ENCODE results near the gene USP6. TPM values are rescaled to one million over a fixed set of nuclear protein-coding genes. Genes with fewer than 3 reads are reported as not detected.
"Not testable (repeated sequence)": the region's sequence is repeated elsewhere in the genome, so short reads cannot be mapped to it uniquely, and the experiment has no call there.

USP6 gene
- total RNA-seq (11.3 TPM), polyA plus RNA-seq (ENCODE audit: insufficient read depth in 1 of 8, insufficient read length in 8 of 8, low replicate concordance in 1 of 8) (10 to 100 TPM in 4 of 8 donors, 1 to 10 TPM in 4; 5.0 to 26.5 (median 11.7) TPM)
- long read RNA-seq, donor 1, partial matches to known transcripts = 12 of 12 reads
- long read RNA-seq, donor 1, other reads (novel, unspliced or antisense) = 0 of 12 reads
- long read RNA-seq, donor 2 = 0 reads
- long read RNA-seq, donor 3 = 0 reads
- long read RNA-seq, donor 4 = 0 reads
- long read RNA-seq, donor 5 = 0 reads
- long read RNA-seq, donor 6, partial matches to known transcripts = 39 of 39 reads
- long read RNA-seq, donor 6, other reads (novel, unspliced or antisense) = 0 of 39 reads
- long read RNA-seq, donor 7 = 0 reads
- long read RNA-seq, donor 8 = 0 reads
- long read RNA-seq, donor 9, partial matches to known transcripts = 15 of 15 reads
- long read RNA-seq, donor 9, other reads (novel, unspliced or antisense) = 0 of 15 reads
- long read RNA-seq, donor 10 = 0 reads
- long read RNA-seq, donor 11 = 0 reads

GRCh38 chr17:5115673-5116651 lies at the start of gene USP6:
Gene USP6 (plus strand): TSS chr17:5116032. CDS start chr17:5130368, 14,336 bp downstream.
- peak within 1 kb of the TSS; percentile 8 for H3K4me3 ChIP-seq (ENCODE audit: low read length)
- H3K9me3 ChIP-seq (replicated peaks; ENCODE audit: control insufficient read depth, low read depth, low read length) = no peaks in the 10 kb centered on the region
- H3K4me1 ChIP-seq (ENCODE audit: control insufficient read depth, insufficient read depth, low read length) = peaks cover 25% of the 10 kb centered on the region
- H3K27ac ChIP-seq (ENCODE audit: low read length) = no peak within 1 kb of the TSS
- DNase-seq = peak; percentile 41
- H3K27me3 ChIP-seq (ENCODE audit: control insufficient read depth, insufficient read depth, low read length) = peaks cover 41% of the 10 kb centered on the region
- no peaks in the 10 kb centered on the region for H3K36me3 ChIP-seq (ENCODE audit: control insufficient read depth, insufficient read depth, low read length)
- 17% methylated on average over 84 of the region's 87 CpGs for whole genome bisulfite sequencing (ENCODE audit: insufficient coverage)

GRCh38 chr17:5068236-5068635 lies 47.6 kb upstream of the USP6 start:
- no peaks in the 10 kb centered on the region for H3K9me3 ChIP-seq (replicated peaks; ENCODE audit: control insufficient read depth, low read depth, low read length)
- no peaks in the 10 kb centered on the region for H3K27me3 ChIP-seq (ENCODE audit: control insufficient read depth, insufficient read depth, low read length)
- no peak for DNase-seq
- H3K36me3 ChIP-seq (ENCODE audit: control insufficient read depth, insufficient read depth, low read length) = no peaks in the 10 kb centered on the region
- H3K4me1 ChIP-seq (ENCODE audit: control insufficient read depth, insufficient read depth, low read length) = no peaks in the 10 kb centered on the region
- H3K27ac ChIP-seq (ENCODE audit: low read length) = no peak overlapping the region
- H3K4me3 ChIP-seq (ENCODE audit: low read length) = no peak overlapping the region
- WGBS (ENCODE audit: insufficient coverage) = 93% methylated on average over 2 of the region's 3 CpGs

- no peaks in the 10 kb centered on the region for H3K27me3 ChIP-seq (ENCODE audit: control insufficient read depth, insufficient read depth, low read length)
- no peaks in the 10 kb centered on the region for H3K9me3 ChIP-seq (replicated peaks; ENCODE audit: control insufficient read depth, low read depth, low read length)
- H3K4me1 ChIP-seq (ENCODE audit: control insufficient read depth, insufficient read depth, low read length) = no peaks in the 10 kb centered on the region
- no peak overlapping the region for H3K4me3 ChIP-seq (ENCODE audit: low read length)
- DNase-seq = no peak
- 80% methylated on average over 3 of the region's 4 CpGs for WGBS (ENCODE audit: insufficient coverage)
- H3K27ac ChIP-seq (ENCODE audit: low read length) = no peak overlapping the region
- H3K36me3 ChIP-seq (ENCODE audit: control insufficient read depth, insufficient read depth, low read length) = no peaks in the 10 kb centered on the region
Measured at GRCh38 chr17:5069724-5070123, 46.1 kb upstream of the USP6 start.

GRCh38 chr17:5075472-5075871 lies 40.4 kb upstream of the USP6 start:
- not testable (repeated sequence) for H3K36me3 ChIP-seq (ENCODE audit: control insufficient read depth, insufficient read depth, low read length); DNase-seq; H3K9me3 ChIP-seq (replicated peaks; ENCODE audit: control insufficient read depth, low read depth, low read length); H3K27ac ChIP-seq (ENCODE audit: low read length); H3K4me3 ChIP-seq (ENCODE audit: low read length); H3K27me3 ChIP-seq (ENCODE audit: control insufficient read depth, insufficient read depth, low read length)
- peaks cover 11% of the 10 kb centered on the region for H3K4me1 ChIP-seq (ENCODE audit: control insufficient read depth, insufficient read depth, low read length)
- WGBS (ENCODE audit: insufficient coverage) = 100% methylated on average over 3 of the region's 5 CpGs

GRCh38 chr17:5077275-5077674 lies 38.6 kb upstream of the USP6 start:
- peaks cover 11% of the 10 kb centered on the region for H3K4me1 ChIP-seq (ENCODE audit: control insufficient read depth, insufficient read depth, low read length)
- H3K9me3 ChIP-seq (replicated peaks; ENCODE audit: control insufficient read depth, low read depth, low read length); H3K4me3 ChIP-seq (ENCODE audit: low read length); DNase-seq; H3K27ac ChIP-seq (ENCODE audit: low read length); H3K36me3 ChIP-seq (ENCODE audit: control insufficient read depth, insufficient read depth, low read length); H3K27me3 ChIP-seq (ENCODE audit: control insufficient read depth, insufficient read depth, low read length): not testable (repeated sequence)
- 100% methylated on average over 11 of the region's 24 CpGs for WGBS (ENCODE audit: insufficient coverage)

- H3K4me1 ChIP-seq (ENCODE audit: control insufficient read depth, insufficient read depth, low read length) = peaks cover 11% of the 10 kb centered on the region
- no peak for DNase-seq
- peak overlapping the region; percentile 94 for H3K27ac ChIP-seq (ENCODE audit: low read length)
- 14% methylated on average over 13 of the region's 14 CpGs for WGBS (ENCODE audit: insufficient coverage)
- peaks cover 2% of the 10 kb centered on the region for H3K9me3 ChIP-seq (replicated peaks; ENCODE audit: control insufficient read depth, low read depth, low read length)
- peak overlapping the region; percentile 89 for H3K4me3 ChIP-seq (ENCODE audit: low read length)
- H3K27me3 ChIP-seq (ENCODE audit: control insufficient read depth, insufficient read depth, low read length) = no peaks in the 10 kb centered on the region
- peaks cover 4% of the 10 kb centered on the region for H3K36me3 ChIP-seq (ENCODE audit: control insufficient read depth, insufficient read depth, low read length)
Measured at GRCh38 chr17:5077781-5078105, 38.1 kb upstream of the USP6 start.

- Histone ChIP-seq H3K36me3 (ENCODE audit: control insufficient read depth, insufficient read depth, low read length) (peaks cover 4% of the 10 kb centered on the region), H3K4me1 (ENCODE audit: control insufficient read depth, insufficient read depth, low read length) (peaks cover 11% of the 10 kb centered on the region), H3K27ac (ENCODE audit: low read length) (peak within 1 kb of the TSS; percentile 94), H3K9me3 (replicated peaks; ENCODE audit: control insufficient read depth, low read depth, low read length) (peaks cover 5% of the 10 kb centered on the region), H3K4me3 (ENCODE audit: low read length) (peak within 1 kb of the TSS; percentile 89), H3K27me3 (ENCODE audit: control insufficient read depth, insufficient read depth, low read length) (no peaks in the 10 kb centered on the region)
- WGBS (ENCODE audit: insufficient coverage) = 1% methylated on average over 63 of the region's 75 CpGs
- DNase-seq = peak; percentile 92
Measured at GRCh38 chr17:5078106-5079028, 37.5 kb upstream of the USP6 start, which contains the start of gene ZFP3. Gene ZFP3 (plus strand): TSS chr17:5078467. CDS start chr17:5091505, 13,038 bp downstream.

- H3K27ac ChIP-seq (ENCODE audit: low read length) = no peak overlapping the region
- H3K36me3 ChIP-seq (ENCODE audit: control insufficient read depth, insufficient read depth, low read length) = peaks cover 6% of the 10 kb centered on the region
- H3K27me3 ChIP-seq (ENCODE audit: control insufficient read depth, insufficient read depth, low read length) = no peaks in the 10 kb centered on the region
- DNase-seq = no peak
- 80% methylated on average over 1 of the region's 3 CpGs for WGBS (ENCODE audit: insufficient coverage)
- peaks cover 11% of the 10 kb centered on the region for H3K4me1 ChIP-seq (ENCODE audit: control insufficient read depth, insufficient read depth, low read length)
- H3K4me3 ChIP-seq (ENCODE audit: low read length) = no peak overlapping the region
- peaks cover 14% of the 10 kb centered on the region for H3K9me3 ChIP-seq (replicated peaks; ENCODE audit: control insufficient read depth, low read depth, low read length)
Measured at GRCh38 chr17:5080591-5080990, 35.2 kb upstream of the USP6 start.

GRCh38 chr17:5092218-5093010 lies 23.4 kb upstream of the USP6 start:
- peaks cover 48% of the 10 kb centered on the region for H3K36me3 ChIP-seq (ENCODE audit: control insufficient read depth, insufficient read depth, low read length)
- no peak overlapping the region for H3K27ac ChIP-seq (ENCODE audit: low read length)
- no peak for DNase-seq
- no CpG with 5 or more reads among the region's 6 CpGs for WGBS (ENCODE audit: insufficient coverage)
- H3K9me3 ChIP-seq (replicated peaks; ENCODE audit: control insufficient read depth, low read depth, low read length) = peaks cover 83% of the 10 kb centered on the region
- peaks cover 5% of the 10 kb centered on the region for H3K4me1 ChIP-seq (ENCODE audit: control insufficient read depth, insufficient read depth, low read length)
- no peaks in the 10 kb centered on the region for H3K27me3 ChIP-seq (ENCODE audit: control insufficient read depth, insufficient read depth, low read length)
- H3K4me3 ChIP-seq (ENCODE audit: low read length) = no peak overlapping the region
